Right renal cortex interstitium (tissue), 3 donors: Measurements from ENCODE around the gene NAA35. TPM values are rescaled to one million over a fixed set of nuclear protein-coding genes. Genes with fewer than 3 reads are reported as not detected.
"Not testable (repeated sequence)": the region's sequence is repeated elsewhere in the genome, so short reads cannot be mapped to it uniquely, and the experiment has no call there.

Experiments used
- DNase-seq, 3 donors: peaks; one replicate each; pipeline ENCODE4 v3.0.0-alpha.2; 2013; ENCODE audit warnings: low read depth in 3 of 3, low spot score in 2 of 3
- polyA plus RNA-seq, 3 donors: library from polyadenylated mRNA; unstranded; fragments of 120-200 nt; gene quantifications; one replicate each; pipeline ENCODE4 v1.2.1, GENCODE V29; 2013; ENCODE audit not compliant: insufficient read length in 3 of 3

The NAA35 gene
- 10 to 100 TPM; 35.3 to 38.6 (median 36.0) TPM for polyA plus RNA-seq

GRCh38 chr9:85940832-85941621 lies at the start of gene NAA35:
Gene NAA35, plus strand, starts transcription at chr9:85941146. Its CDS starts 1,014 bp downstream, at chr9:85942160.
- DNase-seq = peak; percentile 97 to 99 (median 97)

GRCh38 chr9:85892401-85892800 lies 48.5 kb upstream of the NAA35 start:
- no peak for DNase-seq

- no peak for DNase-seq
Observed at GRCh38 chr9:85895685-85896084, 45.3 kb upstream of the NAA35 start.

GRCh38 chr9:85897848-85898247 lies 43.1 kb upstream of the NAA35 start:
- no peak for DNase-seq

DNA sequence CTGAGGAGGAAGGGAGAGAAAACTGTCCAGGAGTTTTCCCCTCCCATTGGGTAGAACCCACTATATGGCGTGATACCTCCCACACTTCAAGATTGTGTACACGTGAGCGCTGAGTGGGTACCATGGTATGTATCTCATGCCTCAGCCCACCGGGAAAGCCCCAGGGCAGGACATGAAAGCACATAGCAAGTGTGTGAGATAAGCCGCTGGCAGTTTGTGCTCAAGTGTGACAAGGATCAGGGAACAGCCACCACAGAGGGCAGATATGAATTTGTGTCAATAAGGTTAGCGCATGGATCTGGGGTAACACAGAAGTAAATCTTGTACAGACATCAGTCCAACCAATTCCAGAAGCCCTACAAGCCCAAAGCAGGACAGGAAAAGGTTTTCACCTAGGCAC lies 42.6 kb upstream of the NAA35 start:
- DNase-seq = no peak

- no peak for DNase-seq
Observed at GRCh38 chr9:85899388-85899787, 41.6 kb upstream of the NAA35 start.

DNA sequence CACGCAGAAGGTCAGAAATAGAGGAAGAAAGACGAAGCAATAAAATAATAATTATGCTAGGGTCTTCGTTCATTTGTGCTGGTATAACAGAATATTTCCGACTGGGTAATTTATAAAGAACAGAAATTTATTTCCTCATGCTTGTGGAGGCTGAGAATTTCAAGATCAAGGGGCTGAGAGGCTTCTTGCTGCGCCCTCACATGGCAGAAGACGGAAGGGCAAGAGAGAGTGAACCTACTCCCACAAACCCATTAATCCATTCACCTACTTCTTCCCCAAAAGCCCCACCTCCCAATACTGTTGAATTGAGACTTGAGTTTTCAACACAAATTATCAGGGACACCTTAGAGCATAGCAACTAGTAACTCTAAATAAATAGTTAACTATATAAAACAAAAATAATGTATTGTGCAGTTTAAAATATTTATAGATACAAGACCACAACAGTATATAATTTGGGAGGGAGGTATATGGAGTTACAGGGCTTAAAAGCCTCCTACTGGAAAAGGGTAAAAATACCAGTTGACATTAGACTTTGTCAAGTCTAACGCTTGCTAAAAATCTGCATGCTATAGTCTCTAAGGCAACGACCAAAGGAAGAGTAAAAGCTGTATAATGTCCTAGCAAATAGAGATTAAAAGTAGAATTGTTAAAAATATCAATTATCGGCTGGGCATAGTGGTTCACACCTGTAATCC lies 40.3 kb upstream of the NAA35 start:
- no peak for DNase-seq

DNA sequence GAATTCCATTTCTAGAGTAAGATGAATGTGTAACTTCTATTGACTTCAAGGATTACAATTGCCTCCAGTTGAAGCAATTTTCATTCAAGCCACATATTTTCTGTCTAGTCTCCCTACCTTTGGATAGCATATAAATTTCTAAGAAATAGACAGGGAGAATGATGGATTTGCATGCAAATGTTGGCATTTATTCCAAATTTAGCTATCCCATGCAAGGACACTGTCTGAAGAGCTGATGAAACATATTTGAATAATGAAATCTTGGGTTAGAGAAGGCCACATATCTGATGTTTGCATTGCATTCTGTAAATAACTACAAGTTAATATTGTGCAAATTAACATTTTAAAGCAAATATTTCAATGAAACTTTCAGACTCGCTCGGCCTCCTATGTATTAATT lies 36.0 kb upstream of the NAA35 start:
- no peak for DNase-seq

DNA sequence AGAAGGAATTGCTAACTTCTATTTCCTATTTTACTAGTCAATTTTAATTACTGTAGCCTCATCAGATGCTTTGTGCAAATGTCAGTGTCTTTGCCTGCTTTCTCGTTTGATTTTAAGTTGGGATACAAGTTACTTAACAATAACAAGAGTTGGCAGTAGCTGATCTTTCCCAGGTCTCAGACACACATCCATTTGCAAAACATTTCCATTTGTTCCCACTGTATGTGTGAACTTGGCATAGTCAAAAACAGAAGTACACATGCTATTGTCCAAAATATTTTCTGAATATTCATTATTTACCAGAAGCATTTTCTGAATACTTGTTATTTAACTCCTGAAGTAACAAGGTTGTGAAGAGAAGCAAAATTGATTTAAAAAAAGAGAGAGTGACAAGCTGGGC lies 35.0 kb upstream of the NAA35 start:
- no peak for DNase-seq

DNA sequence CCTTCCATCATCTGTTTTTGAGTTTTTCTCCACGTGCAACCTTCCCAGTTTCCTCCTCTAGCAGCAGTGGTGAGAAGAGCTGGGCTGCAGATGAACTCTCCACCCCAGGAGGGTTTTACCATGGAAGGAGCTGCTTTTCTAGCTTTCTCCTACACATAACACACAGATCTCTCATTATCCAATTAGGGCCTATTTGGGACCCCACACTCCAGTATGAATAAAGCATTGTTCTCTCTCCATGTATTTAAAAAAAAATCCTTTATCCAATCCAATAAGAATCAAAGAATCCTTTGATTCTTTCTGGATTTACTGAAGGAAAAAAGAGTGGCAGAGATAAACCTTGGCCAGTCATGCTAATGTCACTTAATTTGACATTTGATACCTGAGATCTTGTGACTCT lies 31.6 kb upstream of the NAA35 start:
- no peak for DNase-seq

DNA sequence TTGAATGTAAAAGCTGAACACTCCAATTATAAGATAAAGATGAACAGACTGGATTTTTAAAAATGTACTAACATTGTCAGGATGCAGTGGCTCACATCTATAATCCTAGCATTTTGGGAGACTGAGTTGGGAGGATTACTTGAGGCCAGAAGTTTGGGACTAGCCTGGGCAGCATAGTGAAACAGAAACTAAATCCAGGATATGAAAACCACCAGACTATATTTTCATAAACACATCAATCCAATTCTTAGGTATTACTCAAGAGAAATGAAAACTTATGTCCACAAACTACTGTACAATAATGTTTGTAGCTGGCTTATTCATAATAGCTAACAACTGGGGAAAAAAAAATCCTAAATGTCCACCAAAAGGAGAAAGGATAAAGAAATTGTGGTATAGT lies 26.8 kb upstream of the NAA35 start:
- no peak for DNase-seq

- DNase-seq = no peak
Observed at GRCh38 chr9:85917756-85918155, 23.2 kb upstream of the NAA35 start.

GRCh38 chr9:85925493-85925892 lies 15.5 kb upstream of the NAA35 start:
- DNase-seq = no peak

DNA sequence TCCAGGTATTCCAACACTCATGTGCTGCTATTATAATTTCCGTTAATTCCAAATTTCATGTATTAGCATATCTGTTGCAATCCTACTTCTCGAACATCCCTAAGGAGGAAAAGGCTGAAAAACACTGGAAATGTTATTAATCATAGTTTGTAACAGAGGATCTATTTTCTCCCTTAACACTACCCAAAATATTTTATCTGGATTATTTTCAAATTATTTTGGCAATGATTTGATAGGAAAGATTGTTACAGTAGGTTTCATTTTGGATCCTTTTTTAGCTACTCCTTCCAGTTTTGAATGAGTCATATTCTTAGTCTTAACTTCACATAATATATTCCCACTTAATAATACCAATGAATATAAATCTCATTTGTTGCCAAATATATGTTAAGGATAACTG lies 13.9 kb upstream of the NAA35 start:
- no peak for DNase-seq

DNA sequence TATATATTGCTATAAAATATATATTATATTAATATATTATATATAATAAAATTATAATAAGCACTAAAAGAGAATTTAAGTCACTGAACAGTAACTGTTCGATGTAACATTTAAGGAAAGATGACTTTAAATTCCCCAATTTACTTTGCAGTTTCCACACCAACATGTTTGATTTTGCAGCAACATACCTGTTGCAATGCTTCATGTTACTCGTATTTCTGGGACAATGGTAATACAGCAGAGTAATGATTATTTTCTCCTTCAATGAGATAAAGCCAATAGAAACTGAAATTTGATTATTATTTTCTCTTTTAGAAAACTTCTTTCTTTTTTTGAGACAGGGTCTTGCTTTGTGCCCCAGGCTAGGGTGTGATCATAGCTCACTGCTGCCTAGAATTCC lies 9.5 kb upstream of the NAA35 start:
- DNase-seq = no peak

GRCh38 chr9:85935950-85936349 lies 5.0 kb upstream of the NAA35 start:
- not testable (repeated sequence) for DNase-seq

DNA sequence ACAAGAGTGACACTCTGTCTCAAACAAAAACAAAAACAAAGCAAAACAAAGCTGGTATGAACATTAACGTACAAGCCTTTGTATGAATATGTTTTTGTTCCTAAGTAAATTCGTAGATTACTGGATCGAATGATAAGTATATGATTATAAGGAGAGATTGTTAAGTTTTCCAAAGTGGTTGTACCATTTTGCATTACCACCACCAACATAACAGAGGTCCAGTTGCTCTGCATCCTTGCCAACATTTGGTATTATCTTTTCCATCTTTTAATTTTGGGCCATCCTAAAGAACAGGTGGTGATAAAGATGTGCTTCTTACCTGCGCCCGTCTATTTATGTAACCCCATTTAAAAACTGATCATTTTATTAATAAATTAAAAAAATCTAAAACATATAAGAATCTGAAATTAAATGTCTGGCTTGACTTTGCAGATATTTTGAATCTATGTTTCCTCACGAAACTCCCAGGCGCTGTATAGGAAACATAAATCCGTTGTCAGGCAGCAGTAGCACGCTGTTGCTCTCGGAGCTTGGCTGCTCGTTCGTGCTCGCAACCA lies 593 bp upstream of the NAA35 start:
- no peak for DNase-seq

GRCh38 chr9:85941622-85941940 lies 635 bp downstream of the NAA35 start:
- no peak for DNase-seq

DNA sequence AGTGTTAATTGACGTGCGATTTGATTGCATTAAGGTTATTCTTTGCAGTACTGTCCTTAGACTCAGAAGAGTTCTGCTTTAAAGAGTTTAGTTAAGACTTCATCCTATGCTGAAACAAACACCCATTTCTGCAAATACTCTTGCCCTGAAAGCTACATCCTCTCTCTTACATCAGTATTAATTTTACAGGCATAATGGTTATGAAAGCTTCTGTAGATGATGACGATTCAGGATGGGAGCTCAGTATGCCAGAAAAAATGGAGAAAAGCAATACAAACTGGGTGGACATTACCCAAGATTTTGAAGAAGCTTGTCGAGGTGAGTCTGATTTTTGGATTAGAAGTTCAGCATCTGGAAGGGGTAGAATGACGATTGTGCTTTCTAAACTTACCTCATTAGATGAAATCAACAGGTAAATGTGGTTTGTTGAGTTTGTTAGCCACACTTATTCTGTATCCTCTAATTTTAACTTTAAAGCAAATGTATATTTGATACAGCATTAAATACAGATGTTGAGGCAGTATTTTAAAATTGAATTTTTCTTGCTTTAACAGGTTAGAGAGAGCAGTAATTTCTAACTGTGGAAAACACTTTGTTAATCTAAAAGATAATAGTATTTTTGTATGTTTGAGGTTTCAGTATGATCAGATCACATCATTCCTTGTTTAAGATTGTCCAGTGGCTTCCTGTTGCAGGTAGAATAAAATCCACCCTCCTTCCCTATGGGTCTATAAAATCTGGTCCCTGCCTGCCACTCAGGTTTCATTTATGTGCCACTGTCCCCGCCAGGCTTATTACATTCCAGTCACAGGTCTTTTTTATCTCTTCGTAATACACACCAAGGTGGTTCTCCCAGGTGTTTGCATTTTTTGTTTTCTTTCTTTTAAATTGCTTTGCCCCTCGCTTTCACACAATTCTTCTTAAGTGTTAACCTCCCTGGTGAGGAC lies 1.3 kb downstream of the NAA35 start:
- DNase-seq = no peak

GRCh38 chr9:85942913-85943709 lies 2.2 kb downstream of the NAA35 start:
- no peak for DNase-seq
